ENCODE measurements around the gene FAM89B. TPM values are rescaled to one million over a fixed set of nuclear protein-coding genes. Genes with fewer than 3 reads are reported as not detected.

FAM89B gene
- total RNA-seq, 2 donors from 2014 or later: 38.0 to 71.5 TPM

GRCh38 chr11:65535102-65535501 lies 37.2 kb upstream of the FAM89B start:
- Mint-ChIP-seq H3K4me1 (ENCODE audit: low read depth in 2 of 2) (peaks cover 0 to 5% of the 10 kb centered on the region in 2 donors), H3K4me3 (no peak overlapping the region), H3K9me3 (no peaks in the 10 kb centered on the region), H3K36me3 (no peaks in the 10 kb centered on the region), H3K27ac (peak overlapping the region in 1 of 2 donors; percentile 9), H3K27me3 (no peaks in the 10 kb centered on the region)
- no peak for DNase-seq (ENCODE audit: low spot score)
- no peak for ATAC-seq

- Mint-ChIP-seq H3K27me3 (no peaks in the 10 kb centered on the region), H3K4me3 (no peak overlapping the region), H3K4me1 (ENCODE audit: low read depth in 2 of 2) (peaks cover under 1 to 8% of the 10 kb centered on the region in 2 donors), H3K9me3 (no peaks in the 10 kb centered on the region), H3K36me3 (no peaks in the 10 kb centered on the region), H3K27ac (no peak overlapping the region)
- DNase-seq (ENCODE audit: low spot score) (no peak), ATAC-seq (no peak)
These were observed 35.7 kb upstream of the FAM89B start for GRCh38 chr11:65536412-65537295.

- no peak for ATAC-seq
- Mint-ChIP-seq H3K4me3 (no peak overlapping the region), H3K27ac (peak overlapping the region in 1 of 2 donors; percentile 39), H3K9me3 (no peaks in the 10 kb centered on the region), H3K27me3 (no peaks in the 10 kb centered on the region), H3K36me3 (no peaks in the 10 kb centered on the region), H3K4me1 (ENCODE audit: low read depth in 2 of 2) (peaks cover 6 to 12% of the 10 kb centered on the region in 2 donors)
- no peak for DNase-seq (ENCODE audit: low spot score)
These were observed 35.1 kb upstream of the FAM89B start for GRCh38 chr11:65537296-65537597.

GRCh38 chr11:65537620-65538231 lies 34.6 kb upstream of the FAM89B start:
- Mint-ChIP-seq H3K27ac (peak overlapping the region in 1 of 2 donors; percentile 39), H3K36me3 (no peaks in the 10 kb centered on the region), H3K4me3 (no peak overlapping the region), H3K27me3 (no peaks in the 10 kb centered on the region), H3K9me3 (no peaks in the 10 kb centered on the region), H3K4me1 (ENCODE audit: low read depth in 2 of 2) (peaks cover 9 to 15% of the 10 kb centered on the region in 2 donors)
- DNase-seq (ENCODE audit: low spot score): no peak
- no peak for ATAC-seq

- no peak overlapping the region for H3K27ac Mint-ChIP-seq
- no peak for ATAC-seq
- no peak overlapping the region for H3K4me3 Mint-ChIP-seq
- H3K36me3 Mint-ChIP-seq: no peaks in the 10 kb centered on the region
- no peaks in the 10 kb centered on the region for H3K27me3 Mint-ChIP-seq
- H3K4me1 Mint-ChIP-seq (ENCODE audit: low read depth in 2 of 2): peaks cover 11 to 16% of the 10 kb centered on the region in 2 donors
- DNase-seq (ENCODE audit: low spot score): no peak
- no peaks in the 10 kb centered on the region for H3K9me3 Mint-ChIP-seq
These were observed 34.0 kb upstream of the FAM89B start for GRCh38 chr11:65538232-65538914.

- Mint-ChIP-seq H3K4me3 (no peak overlapping the region), H3K9me3 (no peaks in the 10 kb centered on the region)
These were observed 33.2 kb upstream of the FAM89B start for GRCh38 chr11:65538915-65539743.

GRCh38 chr11:65539744-65540289 lies 32.5 kb upstream of the FAM89B start:
- H3K4me3 Mint-ChIP-seq: peak overlapping the region; percentile 84
- H3K27ac Mint-ChIP-seq: peak overlapping the region in 1 of 2 donors; percentile 79
- peaks cover 11 to 23% of the 10 kb centered on the region in 2 donors for H3K4me1 Mint-ChIP-seq (ENCODE audit: low read depth in 2 of 2)
- H3K9me3 Mint-ChIP-seq: no peaks in the 10 kb centered on the region
- H3K27me3 Mint-ChIP-seq: no peaks in the 10 kb centered on the region
- H3K36me3 Mint-ChIP-seq: no peaks in the 10 kb centered on the region
- peak; percentile 82 to 85 for ATAC-seq
- DNase-seq (ENCODE audit: low spot score): no peak

More at GRCh38 chr11:65538915-65539743, 33.2 kb upstream of the FAM89B start:
- Mint-ChIP-seq H3K36me3 (no peaks in the 10 kb centered on the region), H3K27me3 (no peaks in the 10 kb centered on the region), H3K4me1 (ENCODE audit: low read depth in 2 of 2) (peaks cover 11 to 21% of the 10 kb centered on the region in 2 donors), H3K27ac (no peak overlapping the region)
- ATAC-seq: no peak
- no peak for DNase-seq (ENCODE audit: low spot score)

- H3K27ac Mint-ChIP-seq: peak overlapping the region; percentile 15 to 79
These were observed 31.8 kb upstream of the FAM89B start for GRCh38 chr11:65540290-65541092.

GRCh38 chr11:65541093-65541982 lies 31.0 kb upstream of the FAM89B start:
- H3K4me1 Mint-ChIP-seq (ENCODE audit: low read depth in 2 of 2): peaks cover 22 to 37% of the 10 kb centered on the region in 2 donors
- H3K9me3 Mint-ChIP-seq: no peaks in the 10 kb centered on the region
- DNase-seq (ENCODE audit: low spot score): no peak
- peak overlapping the region; percentile 84 for H3K4me3 Mint-ChIP-seq
- H3K27ac Mint-ChIP-seq: peak overlapping the region; percentile 15 to 79
- no peaks in the 10 kb centered on the region for H3K36me3 Mint-ChIP-seq
- ATAC-seq: no peak
- H3K27me3 Mint-ChIP-seq: no peaks in the 10 kb centered on the region

More at GRCh38 chr11:65540290-65541092, 31.8 kb upstream of the FAM89B start:
- peak; percentile 95 to 96 for ATAC-seq
- H3K36me3 Mint-ChIP-seq: no peaks in the 10 kb centered on the region
- no peaks in the 10 kb centered on the region for H3K27me3 Mint-ChIP-seq
- peak; percentile 92 for DNase-seq (ENCODE audit: low spot score)
- H3K9me3 Mint-ChIP-seq: no peaks in the 10 kb centered on the region
- peaks cover 13 to 30% of the 10 kb centered on the region in 2 donors for H3K4me1 Mint-ChIP-seq (ENCODE audit: low read depth in 2 of 2)
- peak overlapping the region; percentile 84 for H3K4me3 Mint-ChIP-seq

GRCh38 chr11:65542738-65543390 lies 29.5 kb upstream of the FAM89B start:
- no peak for ATAC-seq
- no peaks in the 10 kb centered on the region for H3K36me3 Mint-ChIP-seq
- H3K27me3 Mint-ChIP-seq: no peaks in the 10 kb centered on the region
- H3K9me3 Mint-ChIP-seq: no peaks in the 10 kb centered on the region
- DNase-seq (ENCODE audit: low spot score): no peak
- no peak overlapping the region for H3K4me3 Mint-ChIP-seq
- H3K4me1 Mint-ChIP-seq (ENCODE audit: low read depth in 2 of 2): peaks cover 22 to 40% of the 10 kb centered on the region in 2 donors
- peak overlapping the region; percentile 15 to 79 for H3K27ac Mint-ChIP-seq

GRCh38 chr11:65545853-65546216 lies 26.5 kb upstream of the FAM89B start:
- peak overlapping the region; percentile 46 to 88 for H3K27ac Mint-ChIP-seq
- H3K4me1 Mint-ChIP-seq (ENCODE audit: low read depth in 2 of 2): peaks cover 31 to 52% of the 10 kb centered on the region in 2 donors
- DNase-seq (ENCODE audit: low spot score) (no peak), ATAC-seq (no peak)
- no peaks in the 10 kb centered on the region for H3K9me3 Mint-ChIP-seq
- no peaks in the 10 kb centered on the region for H3K36me3 Mint-ChIP-seq
- no peaks in the 10 kb centered on the region for H3K27me3 Mint-ChIP-seq
- peak overlapping the region; percentile 58 for H3K4me3 Mint-ChIP-seq

Data from natural killer cell treated with Interleukin-12 subunit alpha and Interleukin-12 subunit beta and Interleukin-15 and Interleukin-18, amount 100 ng/mL, for 72 hours (primary cell).